HG03135 (cell line): Measurements from ENCODE around the gene ILKAP.

Experiments
- ATAC-seq: cut with Tn5 transposase; IDR thresholded peaks from one replicate; pipeline ENCODE4 v1.9.1; 2021; ENCODE audit warnings: mild to moderate bottlenecking, moderate library complexity; ENCODE audit not compliant: unreplicated experiment

Gene ILKAP

DNA sequence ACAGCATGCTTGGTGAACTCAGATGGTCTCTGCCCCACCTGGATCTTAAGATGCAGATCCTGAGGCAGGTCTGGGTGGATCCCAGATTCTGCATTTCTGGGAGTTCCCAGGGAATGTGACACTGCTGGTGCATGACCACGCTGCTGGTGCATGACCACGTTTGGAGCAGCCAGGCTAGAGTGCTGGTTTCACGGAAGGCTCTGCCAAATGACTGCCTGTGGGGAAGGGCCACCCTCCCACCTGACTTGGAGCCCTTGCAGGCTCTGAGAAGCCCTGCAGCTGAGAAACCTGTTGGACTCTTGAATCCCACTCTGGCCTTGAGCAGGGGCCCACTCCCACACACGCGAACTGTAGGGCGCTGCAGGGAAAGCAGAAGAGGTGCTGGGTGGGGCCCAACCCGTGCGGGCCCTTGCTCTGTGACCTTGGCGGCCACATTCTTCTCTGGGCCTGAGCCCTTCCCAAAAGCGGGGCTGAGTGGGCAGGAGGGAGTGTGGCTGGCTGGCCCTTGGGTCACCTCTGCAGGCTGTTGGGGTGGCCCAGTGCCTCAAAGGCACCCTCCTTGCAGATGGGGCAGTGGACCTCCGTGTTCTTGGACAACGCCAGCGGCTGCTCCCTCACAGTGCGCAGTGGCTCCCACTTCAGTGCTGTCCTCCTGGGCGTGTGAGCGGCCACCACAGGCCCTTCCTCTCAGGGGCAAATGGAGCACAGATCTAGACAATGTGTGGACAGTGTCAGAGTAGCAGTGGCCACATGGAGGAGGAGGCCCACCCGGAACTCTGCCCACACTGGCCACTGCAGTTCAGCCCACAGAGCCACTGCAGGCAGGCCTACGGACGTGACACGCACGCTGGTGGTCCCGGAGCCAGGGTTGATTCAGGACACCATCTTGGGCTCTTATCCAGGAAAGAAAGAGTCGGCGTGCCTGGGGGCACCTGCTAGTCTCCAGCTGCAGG lies 36.8 kb downstream of the ILKAP start:
- no peak for ATAC-seq

- no peak for ATAC-seq
Observed at GRCh38 chr2:238165288-238165921, 38.1 kb downstream of the ILKAP start.

DNA sequence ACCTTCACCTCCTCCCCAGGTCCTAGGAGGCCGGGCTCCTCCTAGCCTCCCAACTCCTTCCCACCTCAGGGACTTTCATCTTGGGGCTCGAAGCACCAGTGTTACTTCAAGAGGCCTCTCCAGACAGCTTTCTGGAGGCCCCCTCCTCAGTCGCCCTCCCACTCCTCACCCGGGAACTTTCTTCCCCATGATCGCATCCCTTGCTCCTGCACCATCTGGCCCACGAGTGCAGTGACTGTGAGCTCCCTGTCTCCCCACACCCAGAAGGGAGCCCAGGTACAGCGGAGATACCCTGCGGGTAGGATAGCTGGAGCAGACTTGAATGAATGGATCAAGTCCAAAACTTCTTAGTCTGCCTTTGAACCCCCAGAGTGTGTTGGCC lies 38.6 kb downstream of the ILKAP start:
- ATAC-seq: no peak

DNA sequence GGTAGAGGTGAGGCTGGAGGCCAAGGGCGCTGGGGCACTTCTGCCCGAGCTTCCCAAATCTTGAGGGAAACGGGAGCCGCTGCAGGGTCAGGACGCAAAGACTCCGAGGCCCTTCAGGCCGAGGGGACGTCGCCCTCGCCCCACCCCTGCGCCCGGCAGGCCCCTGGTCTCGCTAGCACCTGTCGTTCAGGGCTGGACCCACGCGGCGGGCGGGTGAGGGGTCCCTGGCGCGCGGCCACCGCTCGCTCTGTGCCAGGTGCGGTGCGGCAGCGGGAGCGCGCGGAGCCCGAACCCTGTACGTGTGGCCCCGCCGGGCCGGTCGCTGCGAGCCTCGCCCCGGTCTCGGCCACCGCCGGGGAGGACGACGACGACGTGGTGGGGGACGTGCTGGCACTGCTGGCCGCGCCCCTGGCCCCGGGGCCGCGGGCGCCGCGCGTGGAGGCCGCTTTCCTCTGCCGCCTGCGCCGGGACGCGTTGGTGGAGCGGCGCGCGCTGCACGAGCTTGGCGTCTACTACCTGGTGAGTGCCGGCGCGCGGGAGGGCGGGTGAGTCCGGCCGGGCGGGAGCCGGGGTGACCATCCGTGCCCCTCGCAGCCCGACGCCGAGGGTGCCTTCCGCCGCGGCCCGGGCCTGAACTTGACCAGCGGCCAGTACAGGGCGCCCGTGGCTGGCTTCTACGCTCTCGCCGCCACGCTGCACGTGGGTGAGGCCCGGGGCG lies 39.9 kb downstream of the ILKAP start:
- no peak for ATAC-seq

DNA sequence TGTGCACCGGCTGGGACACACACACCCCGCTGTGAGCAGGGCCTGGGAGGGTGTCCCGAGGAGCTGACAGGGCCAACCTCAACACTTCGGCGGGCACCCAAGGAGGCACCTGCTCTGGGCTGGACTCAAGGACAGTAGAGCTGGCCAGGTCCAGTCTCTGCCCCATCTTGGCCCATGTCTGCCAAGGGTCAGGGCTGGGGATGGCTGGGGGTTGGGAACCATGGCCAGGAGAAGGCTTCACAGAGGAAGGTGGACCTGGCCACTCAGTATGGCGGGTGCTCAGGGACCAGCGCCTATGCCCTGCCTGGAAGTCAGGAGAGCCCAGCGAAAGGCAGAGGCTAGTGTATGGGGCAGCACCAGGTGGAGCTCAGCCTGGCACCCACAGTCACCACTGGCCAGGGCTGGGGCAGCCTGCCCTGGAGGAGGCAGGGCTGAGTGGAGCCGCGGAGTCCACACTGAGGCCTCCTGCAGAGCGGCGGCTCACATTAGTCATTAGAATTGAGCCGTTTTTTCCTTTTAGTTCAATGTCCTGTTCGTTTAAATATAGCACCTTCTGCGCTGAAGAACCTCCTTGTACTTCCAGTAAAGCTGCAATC lies 40.6 kb downstream of the ILKAP start:
- ATAC-seq: no peak

DNA sequence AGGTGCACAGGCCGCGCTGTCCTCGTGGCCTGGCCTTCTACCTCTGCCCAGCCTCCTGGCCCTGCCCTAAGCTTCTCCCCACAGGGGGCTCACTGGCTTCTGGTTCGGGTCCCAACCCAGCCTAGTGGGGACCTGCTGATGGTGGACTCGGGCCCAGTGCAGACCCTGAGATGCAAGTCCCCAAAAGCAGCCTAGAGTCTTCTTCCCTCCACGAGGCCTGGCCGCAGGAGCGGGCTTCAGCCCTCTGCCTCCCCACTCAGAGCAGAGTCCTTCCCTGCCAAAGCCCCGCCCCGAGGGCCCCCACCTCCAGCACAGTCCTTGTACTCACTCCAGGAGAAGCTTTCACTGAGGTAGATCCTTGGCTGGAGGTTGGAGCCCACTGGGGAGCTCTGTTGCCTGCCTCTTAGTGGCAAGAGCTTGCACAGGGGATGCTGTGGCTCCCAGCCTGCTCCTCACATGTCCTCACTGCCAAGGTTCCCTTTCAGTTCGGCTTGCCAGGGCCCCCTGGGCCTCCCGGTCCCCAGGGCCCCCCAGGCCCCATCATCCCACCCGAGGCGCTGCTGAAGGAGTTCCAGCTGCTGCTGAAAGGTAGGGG lies 41.1 kb downstream of the ILKAP start:
- ATAC-seq: no peak

DNA sequence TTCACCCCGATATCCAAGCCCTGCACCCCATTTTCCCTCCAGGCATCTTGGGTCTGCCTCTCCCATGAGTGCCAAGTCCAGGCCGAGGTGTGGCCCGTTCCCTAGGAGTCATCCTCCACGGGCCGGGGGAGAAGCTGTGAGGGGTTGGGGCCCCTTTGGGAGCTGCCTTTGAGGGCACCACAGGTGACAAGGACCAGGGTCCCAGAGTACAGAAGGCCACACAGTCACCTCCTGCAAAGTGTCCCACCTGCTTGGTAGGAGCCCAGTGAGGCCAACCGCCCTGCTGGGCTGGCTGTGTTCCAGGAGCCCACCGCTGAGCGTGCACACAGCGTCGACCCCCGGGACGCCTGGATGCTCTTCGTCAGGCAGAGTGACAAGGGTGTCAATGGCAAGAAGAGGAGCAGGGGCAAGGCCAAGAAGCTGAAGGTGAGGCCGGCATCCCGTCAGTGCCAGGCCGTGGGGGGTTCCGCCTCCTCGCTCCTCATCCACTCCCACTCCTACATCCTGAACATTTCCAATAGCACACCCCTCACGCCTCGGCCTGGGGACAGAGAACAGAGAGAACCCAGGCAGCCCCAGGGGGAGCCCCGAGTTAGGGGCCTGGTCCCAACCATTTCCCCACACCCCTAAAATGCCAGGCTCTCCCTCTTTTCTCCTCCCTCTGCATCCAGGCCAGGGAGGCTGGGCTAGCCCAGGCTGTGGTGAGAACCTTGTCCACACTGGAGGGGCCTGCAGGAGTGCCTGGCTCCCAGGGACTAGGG lies 42.0 kb downstream of the ILKAP start:
- ATAC-seq: no peak

- ATAC-seq: no peak
Observed at GRCh38 chr2:238160206-238161129, 43.0 kb downstream of the ILKAP start.

- ATAC-seq: no peak
Observed at GRCh38 chr2:238159661-238160205, 43.8 kb downstream of the ILKAP start.

GRCh38 chr2:238159071-238159539 lies 44.4 kb downstream of the ILKAP start:
- ATAC-seq: no peak

DNA sequence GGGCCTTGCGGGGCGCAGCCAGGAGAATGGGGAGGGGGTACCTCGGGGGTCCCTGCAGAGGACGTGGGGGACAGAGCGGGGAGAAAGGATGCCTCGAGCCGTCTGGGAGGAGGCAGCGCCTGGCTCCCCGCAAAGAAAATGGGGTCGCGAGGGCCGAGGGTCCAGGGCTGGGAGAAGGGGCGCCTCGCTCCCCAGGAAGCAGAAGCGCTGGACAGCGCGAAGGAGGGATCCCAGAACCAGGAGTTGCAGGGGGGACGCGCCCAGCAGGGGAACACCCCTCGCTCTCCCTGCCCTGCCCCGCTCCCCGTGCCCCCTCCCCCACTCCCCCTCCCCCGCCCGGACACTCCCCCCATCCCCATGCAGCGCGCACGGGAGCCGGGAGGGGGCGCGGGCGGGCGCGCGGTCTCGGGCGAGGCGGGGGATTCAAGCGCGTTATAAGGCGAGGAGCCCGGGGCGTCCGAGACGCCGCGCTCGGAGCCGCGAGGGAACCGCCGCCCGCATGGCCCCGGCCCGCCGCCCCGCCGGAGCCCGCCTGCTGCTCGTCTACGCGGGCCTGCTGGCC lies 44.9 kb downstream of the ILKAP start, which contains the start of gene ERFE:
Gene ERFE (plus strand): TSS at position 462 of the 562 bp plus-strand sequence. CDS start 38 bp downstream, at position 500.
- no peak for ATAC-seq

DNA sequence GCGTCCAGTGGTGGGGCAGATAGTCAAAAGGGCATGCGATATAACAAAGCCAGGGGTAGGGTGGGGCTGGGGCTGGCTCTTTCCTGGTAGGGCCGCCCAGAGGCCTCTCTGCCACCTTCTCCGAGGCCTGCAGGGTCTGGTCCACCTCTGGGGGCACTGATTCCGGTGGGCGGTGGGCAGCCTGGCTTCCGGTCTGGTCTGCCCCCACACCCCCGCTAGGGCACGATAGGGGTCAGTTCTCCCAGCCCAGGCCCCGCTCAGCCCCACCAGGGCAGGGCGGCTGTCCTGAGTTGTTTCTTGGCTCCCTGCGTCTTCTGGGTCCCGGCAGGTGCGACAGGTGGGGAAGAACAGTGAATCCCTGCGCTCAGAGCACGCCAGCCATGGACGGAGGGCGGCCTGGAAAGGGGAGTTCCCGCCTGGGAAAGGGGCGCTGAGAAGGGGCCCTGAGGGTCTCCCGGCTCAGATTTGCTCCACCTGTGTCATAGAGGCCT lies 45.4 kb downstream of the ILKAP start:
- no peak for ATAC-seq

DNA sequence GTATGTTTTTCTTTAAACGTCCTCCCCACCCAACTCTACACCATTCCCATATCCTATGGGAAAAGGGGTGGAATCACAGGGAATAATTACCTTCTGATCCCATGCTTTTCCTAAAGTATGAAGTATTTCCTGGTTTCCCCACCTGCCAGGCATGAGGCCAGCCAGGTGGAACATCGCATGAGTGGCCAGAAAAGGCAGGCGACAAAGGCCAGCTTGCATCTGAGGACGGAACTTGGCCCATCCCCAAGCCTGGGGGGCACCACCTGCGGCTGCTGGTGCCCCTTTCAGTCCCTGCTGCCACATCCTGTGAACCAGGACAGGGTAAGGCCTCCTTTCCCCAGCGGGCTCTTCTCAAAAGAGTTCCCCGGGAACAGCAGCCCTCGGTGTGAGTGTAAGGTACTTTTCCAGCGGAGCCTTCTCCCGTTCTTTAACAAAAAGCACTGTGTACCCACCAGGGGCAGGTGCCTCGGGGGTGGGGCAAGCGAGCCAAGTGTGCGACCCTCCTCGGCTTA lies 45.9 kb downstream of the ILKAP start:
- ATAC-seq: no peak

DNA sequence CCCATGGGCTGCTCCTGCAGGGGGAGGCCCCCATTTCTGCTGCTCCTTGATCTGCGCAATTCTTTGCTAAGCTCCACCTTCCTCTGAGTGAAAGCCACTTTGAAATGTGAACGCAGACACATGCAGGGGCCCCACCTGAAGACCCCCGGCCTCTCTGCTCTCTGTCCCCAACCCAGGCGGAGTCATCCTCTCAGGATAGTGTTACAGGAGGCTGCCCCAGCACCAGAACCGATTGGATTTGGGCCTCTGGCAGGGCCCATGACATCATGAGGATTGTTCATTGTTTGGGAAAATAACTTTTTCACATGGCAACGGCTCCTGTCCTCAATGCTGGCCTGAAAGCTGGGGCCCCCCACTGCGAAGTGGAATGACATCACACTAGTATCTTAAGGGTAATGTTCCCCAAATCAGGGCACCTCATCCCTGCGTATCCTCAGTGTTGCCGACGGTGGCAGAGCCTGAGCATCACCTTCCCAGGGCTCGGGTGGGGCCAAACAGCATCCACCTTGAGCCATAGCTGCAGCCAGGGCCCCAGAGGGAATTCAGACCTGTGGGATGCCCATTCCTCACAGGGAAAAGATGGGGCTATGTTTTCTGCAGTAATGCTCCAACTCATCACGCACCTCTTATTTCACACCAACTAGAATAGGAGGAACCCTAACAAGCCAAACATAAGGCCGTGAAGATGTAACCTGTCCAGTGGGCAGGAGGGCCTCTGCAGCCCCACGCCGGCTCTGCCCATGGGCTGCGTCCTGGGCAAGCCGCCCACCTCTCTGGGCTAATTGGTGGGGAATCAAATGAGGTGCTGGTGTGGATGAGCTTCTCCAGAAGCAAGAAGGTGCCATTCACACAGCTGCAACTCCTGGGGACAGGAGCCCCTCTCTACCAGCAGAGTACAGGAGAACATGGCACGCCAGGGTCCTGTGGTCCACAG lies 47.5 kb downstream of the ILKAP start:
- ATAC-seq: no peak

DNA sequence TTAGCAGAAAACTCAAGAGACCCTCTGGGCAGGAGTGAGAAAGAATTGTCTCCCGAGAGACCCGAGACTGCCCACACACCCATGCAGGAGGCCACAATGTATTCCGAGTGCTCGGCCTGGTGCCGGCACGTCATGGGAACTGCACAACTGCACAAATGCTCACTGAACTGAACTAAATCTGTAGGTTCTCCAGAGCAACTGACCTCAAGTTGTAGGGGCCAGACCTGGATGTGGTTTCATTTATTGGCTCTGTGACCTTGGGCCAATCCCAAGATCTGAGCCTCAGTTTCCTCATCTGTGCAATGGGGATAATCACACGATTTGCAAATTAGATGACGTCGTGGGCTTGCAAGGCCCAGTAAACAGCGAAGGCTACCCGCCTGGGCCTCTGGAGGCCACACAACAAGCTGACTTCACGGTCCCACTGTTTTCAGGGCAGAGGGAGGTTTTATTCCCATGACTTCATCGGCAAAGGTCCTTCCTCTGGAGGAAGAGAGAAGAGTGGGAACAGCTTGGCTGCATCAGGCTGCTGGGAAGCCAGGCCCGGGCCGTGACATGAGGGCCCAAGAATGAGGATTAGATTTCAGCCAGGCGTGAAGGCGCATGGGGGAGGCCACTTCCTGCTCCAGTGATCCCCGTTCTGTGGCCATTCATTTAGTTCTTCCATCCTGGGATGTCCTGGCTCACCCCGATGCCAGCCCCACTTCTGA lies 48.3 kb downstream of the ILKAP start:
- no peak for ATAC-seq

GRCh38 chr2:238154570-238154969 lies 48.9 kb downstream of the ILKAP start:
- ATAC-seq: no peak
